ENCODE results near the gene QSOX1.
"Not testable (repeated sequence)": the region's sequence is repeated elsewhere in the genome, so short reads cannot be mapped to it uniquely, and the experiment has no call there.

QSOX1 gene

GRCh38 chr1:180117764-180118116, 36.9 kb upstream of the QSOX1 start:
- Histone ChIP-seq H3K4me3 (ENCODE audit: low read depth, low read length) (no peak overlapping the region), H3K27me3 (no peaks in the 10 kb centered on the region), H3K9me3 (no peaks in the 10 kb centered on the region), H3K36me3 (no peaks in the 10 kb centered on the region; the same call in none of the 2 replicates), H3K4me1 (peaks cover 4% of the 10 kb centered on the region; the same call in 1 of the 2 replicates)
- DNase-seq, result no peak
- no peak for TF ChIP-seq CTCF (IDR thresholded peaks at IDR 0.05; ENCODE audit: low read depth, low read length)

- DNase-seq, result no peak
- peaks cover 4% of the 10 kb centered on the region; the same call in 1 of the 2 replicates for H3K4me1 ChIP-seq
- no peaks in the 10 kb centered on the region for H3K9me3 ChIP-seq
- no peak overlapping the region for H3K4me3 ChIP-seq (ENCODE audit: low read depth, low read length)
- no peaks in the 10 kb centered on the region for H3K27me3 ChIP-seq
- no peaks in the 10 kb centered on the region; the same call in 1 of the 2 replicates for H3K36me3 ChIP-seq
- TF ChIP-seq CTCF (IDR thresholded peaks at IDR 0.05; ENCODE audit: low read depth, low read length), result no peak
Measured at GRCh38 chr1:180119837-180120236, 34.8 kb upstream of the QSOX1 start.

GRCh38 chr1:180123463-180123936, 31.2 kb upstream of the QSOX1 start:
- Histone ChIP-seq H3K4me3 (ENCODE audit: low read depth, low read length) (no peak overlapping the region), H3K27me3 (no peaks in the 10 kb centered on the region), H3K36me3 (no peaks in the 10 kb centered on the region), H3K9me3 (no peaks in the 10 kb centered on the region), H3K4me1 (no peaks in the 10 kb centered on the region; the same call in 1 of the 2 replicates)
- no peak for DNase-seq
- TF ChIP-seq CTCF (IDR thresholded peaks at IDR 0.05; ENCODE audit: low read depth, low read length), result no peak

GRCh38 chr1:180130651-180131050, 24.0 kb upstream of the QSOX1 start:
- Histone ChIP-seq H3K36me3 (no peaks in the 10 kb centered on the region), H3K4me1 (no peaks in the 10 kb centered on the region; the same call in 1 of the 2 replicates), H3K4me3 (ENCODE audit: low read depth, low read length) (no peak overlapping the region), H3K27me3 (no peaks in the 10 kb centered on the region), H3K9me3 (no peaks in the 10 kb centered on the region)
- DNase-seq, result no peak
- no peak for TF ChIP-seq CTCF (IDR thresholded peaks at IDR 0.05; ENCODE audit: low read depth, low read length)

GRCh38 chr1:180131510-180131909, 23.2 kb upstream of the QSOX1 start:
- H3K9me3 ChIP-seq, result no peaks in the 10 kb centered on the region
- no peaks in the 10 kb centered on the region for H3K27me3 ChIP-seq
- no peaks in the 10 kb centered on the region; the same call in 1 of the 2 replicates for H3K4me1 ChIP-seq
- no peak overlapping the region for H3K4me3 ChIP-seq (ENCODE audit: low read depth, low read length)
- DNase-seq, result no peak
- TF ChIP-seq CTCF (IDR thresholded peaks at IDR 0.05; ENCODE audit: low read depth, low read length), result no peak
- no peaks in the 10 kb centered on the region for H3K36me3 ChIP-seq

- H3K4me3 ChIP-seq (ENCODE audit: low read depth, low read length), result no peak overlapping the region
- no peak for DNase-seq
- no peaks in the 10 kb centered on the region for H3K9me3 ChIP-seq
- no peak for TF ChIP-seq CTCF (IDR thresholded peaks at IDR 0.05; ENCODE audit: low read depth, low read length)
- H3K4me1 ChIP-seq, result no peaks in the 10 kb centered on the region
- H3K36me3 ChIP-seq, result no peaks in the 10 kb centered on the region
- H3K27me3 ChIP-seq, result no peaks in the 10 kb centered on the region
Measured at GRCh38 chr1:180133193-180133592, 21.5 kb upstream of the QSOX1 start.

- not testable (repeated sequence) for H3K36me3 ChIP-seq; H3K4me1 ChIP-seq; H3K9me3 ChIP-seq; H3K4me3 ChIP-seq (ENCODE audit: low read depth, low read length); DNase-seq; H3K27me3 ChIP-seq
Measured at GRCh38 chr1:180133688-180134087, 21.0 kb upstream of the QSOX1 start.
